Astrocyte (in vitro differentiated cells and primary cell): ENCODE data around the gene RPS27L. TPM values are rescaled to one million over a fixed set of nuclear protein-coding genes. Genes with fewer than 3 reads are reported as not detected.

Experiments
- DNase-seq: peaks from one replicate; pipeline ENCODE4 v3.0.0-alpha.2; 2010; ENCODE audit warnings: low read depth
- FAIRE-seq: peaks from 2 replicates; lab custom pipeline; 2011; peaks lifted over from hg19 to GRCh38; lab: Jason Lieb, UNC
- H2AFZ ChIP-seq: 2 replicates; pipeline ENCODE4 v1.6.0; 2012; ENCODE audit warnings: low read depth, low read length, inconsistent platforms
- H3K27ac ChIP-seq: 2 replicates; pipeline ENCODE4 v1.5.1; 2011; ENCODE audit warnings: low read depth, low read length, inconsistent platforms
- H3K27me3 ChIP-seq: 2 replicates; pipeline ENCODE4 v1.6.0; 2011; ENCODE audit warnings: low read length, inconsistent platforms; ENCODE audit not compliant: insufficient read depth
- H3K36me3 ChIP-seq: 2 replicates; pipeline ENCODE4 v1.5.1; 2011; ENCODE audit warnings: low read length, inconsistent platforms; ENCODE audit not compliant: insufficient read depth
- H3K4me1 ChIP-seq: 2 replicates; pipeline ENCODE4 v1.5.1; 2011; ENCODE audit warnings: low read length, inconsistent platforms; ENCODE audit not compliant: insufficient read depth
- H3K4me2 ChIP-seq: 2 replicates; pipeline ENCODE4 v1.6.0; 2012; ENCODE audit warnings: low read length, inconsistent platforms
- H3K4me3 ChIP-seq: 2 replicates; pipeline ENCODE4 v1.5.1; 2011; ENCODE audit warnings: low read depth, mild to moderate bottlenecking, low read length, inconsistent platforms; ENCODE audit not compliant: insufficient read depth
- H3K79me2 ChIP-seq: 2 replicates; pipeline ENCODE4 v1.6.0; 2012; ENCODE audit warnings: mild to moderate bottlenecking, low read length, inconsistent platforms; ENCODE audit not compliant: insufficient read depth
- H3K9ac ChIP-seq: 2 replicates; pipeline ENCODE4 v1.6.0; 2012; ENCODE audit warnings: mild to moderate bottlenecking, low read length, inconsistent platforms
- H3K9me3 ChIP-seq: 2 replicates; pipeline ENCODE4 v1.5.1; 2012; ENCODE audit warnings: low read depth, mild to moderate bottlenecking, low read length, inconsistent platforms; ENCODE audit not compliant: insufficient read depth
- H4K20me1 ChIP-seq: 2 replicates; pipeline ENCODE4 v1.6.0; 2012; ENCODE audit warnings: low read length, inconsistent platforms; ENCODE audit not compliant: insufficient read depth
- H3K27ac Mint-ChIP-seq: one replicate; pipeline ENCODE4 v1.8.0; 2021; ENCODE audit warnings: mild to moderate bottlenecking, mixed read lengths; ENCODE audit not compliant: unreplicated experiment
- H3K27me3 Mint-ChIP-seq: one replicate; pipeline ENCODE4 v1.8.0; 2021; ENCODE audit warnings: low read depth, mixed read lengths; ENCODE audit not compliant: unreplicated experiment
- H3K36me3 Mint-ChIP-seq: one replicate; pipeline ENCODE4 v1.8.0; 2021; ENCODE audit warnings: low read depth, mixed read lengths; ENCODE audit not compliant: unreplicated experiment
- H3K4me1 Mint-ChIP-seq: one replicate; pipeline ENCODE4 v1.8.0; 2021; ENCODE audit warnings: low read depth, mixed read lengths; ENCODE audit not compliant: unreplicated experiment
- H3K4me3 Mint-ChIP-seq: one replicate; pipeline ENCODE4 v1.8.0; 2021; ENCODE audit warnings: mild to moderate bottlenecking, moderate library complexity, mixed read lengths; ENCODE audit not compliant: unreplicated experiment
- H3K9me3 Mint-ChIP-seq: one replicate; pipeline ENCODE4 v1.8.0; 2021; ENCODE audit warnings: mild to moderate bottlenecking, mixed read lengths; ENCODE audit not compliant: unreplicated experiment
- CTCF ChIP-seq: IDR thresholded peaks from 2 replicates; pipeline ENCODE4 v1.5.1; 2011; ENCODE audit warnings: low read depth, mild to moderate bottlenecking, inconsistent platforms, low read length, moderate library complexity; ENCODE audit not compliant: insufficient read depth
- EZH2 ChIP-seq: IDR thresholded peaks from 2 replicates; pipeline ENCODE4 v1.6.1; 2012; ENCODE audit warnings: mild to moderate bottlenecking, low read length, inconsistent platforms; ENCODE audit not compliant: insufficient read depth
- total RNA-seq: library from RNA; stranded (reverse); gene quantifications from 2 replicates; pipeline ENCODE4 v1.2.1, GENCODE V29; 2021

RPS27L gene
- total RNA-seq, 1 donor from 2014 or later = 484 TPM

GRCh38 chr15:63133786-63134185 lies 23.5 kb downstream of the RPS27L start:
- Histone ChIP-seq H3K4me2 (peak overlapping the region; percentile 31), H3K36me3 (peaks cover 6% of the 10 kb centered on the region), H2AFZ (no peak overlapping the region), H4K20me1 (no peaks in the 10 kb centered on the region), H3K27ac (peak overlapping the region; percentile 47), H3K9ac (no peak overlapping the region), H3K27me3 (no peaks in the 10 kb centered on the region), H3K79me2 (no peaks in the 10 kb centered on the region), H3K4me3 (no peak overlapping the region), H3K9me3 (no peaks in the 10 kb centered on the region), H3K4me1 (peaks cover 22% of the 10 kb centered on the region)
- Mint-ChIP-seq H3K36me3 (peaks cover 3% of the 10 kb centered on the region), H3K27me3 (no peaks in the 10 kb centered on the region), H3K27ac (no peak overlapping the region), H3K4me3 (no peak overlapping the region), H3K4me1 (no peaks in the 10 kb centered on the region), H3K9me3 (no peaks in the 10 kb centered on the region)
- FAIRE-seq (no peak), DNase-seq (peak; percentile 66)
- no peak for TF ChIP-seq CTCF
- TF ChIP-seq EZH2 = no peak

- Mint-ChIP-seq H3K27ac (no peak overlapping the region), H3K4me3 (no peak overlapping the region), H3K27me3 (no peaks in the 10 kb centered on the region), H3K4me1 (peaks cover 4% of the 10 kb centered on the region), H3K36me3 (peaks cover 3% of the 10 kb centered on the region), H3K9me3 (no peaks in the 10 kb centered on the region)
- Histone ChIP-seq H3K4me2 (no peak overlapping the region), H3K9ac (no peak overlapping the region), H4K20me1 (no peaks in the 10 kb centered on the region), H3K27me3 (no peaks in the 10 kb centered on the region), H3K4me3 (no peak overlapping the region), H3K27ac (no peak overlapping the region), H3K9me3 (no peaks in the 10 kb centered on the region), H3K79me2 (peaks cover 24% of the 10 kb centered on the region), H3K4me1 (no peaks in the 10 kb centered on the region), H3K36me3 (peaks cover 15% of the 10 kb centered on the region), H2AFZ (no peak overlapping the region)
- no peak for DNase-seq
- no peak for FAIRE-seq
- TF ChIP-seq EZH2 = no peak
- no peak for TF ChIP-seq CTCF
Observed at GRCh38 chr15:63126726-63127125, 30.6 kb downstream of the RPS27L start.

- Mint-ChIP-seq H3K27me3 (no peaks in the 10 kb centered on the region), H3K27ac (no peak overlapping the region), H3K4me3 (no peak overlapping the region), H3K4me1 (peaks cover 8% of the 10 kb centered on the region), H3K36me3 (peaks cover 3% of the 10 kb centered on the region), H3K9me3 (peaks cover 10% of the 10 kb centered on the region)
- Histone ChIP-seq H3K27me3 (no peaks in the 10 kb centered on the region), H3K36me3 (peaks cover 12% of the 10 kb centered on the region), H3K4me3 (no peak overlapping the region), H2AFZ (no peak overlapping the region), H3K79me2 (peaks cover 24% of the 10 kb centered on the region), H3K4me2 (no peak overlapping the region), H3K9ac (no peak overlapping the region), H3K9me3 (no peaks in the 10 kb centered on the region), H3K27ac (no peak overlapping the region), H3K4me1 (peaks cover 4% of the 10 kb centered on the region), H4K20me1 (no peaks in the 10 kb centered on the region)
- DNase-seq = no peak
- TF ChIP-seq EZH2 = no peak
- no peak for TF ChIP-seq CTCF
- no peak for FAIRE-seq
Observed at GRCh38 chr15:63124506-63124905, 32.8 kb downstream of the RPS27L start.
